ENCODE measurements around the gene ASB5.

Gene ASB5

DNA sequence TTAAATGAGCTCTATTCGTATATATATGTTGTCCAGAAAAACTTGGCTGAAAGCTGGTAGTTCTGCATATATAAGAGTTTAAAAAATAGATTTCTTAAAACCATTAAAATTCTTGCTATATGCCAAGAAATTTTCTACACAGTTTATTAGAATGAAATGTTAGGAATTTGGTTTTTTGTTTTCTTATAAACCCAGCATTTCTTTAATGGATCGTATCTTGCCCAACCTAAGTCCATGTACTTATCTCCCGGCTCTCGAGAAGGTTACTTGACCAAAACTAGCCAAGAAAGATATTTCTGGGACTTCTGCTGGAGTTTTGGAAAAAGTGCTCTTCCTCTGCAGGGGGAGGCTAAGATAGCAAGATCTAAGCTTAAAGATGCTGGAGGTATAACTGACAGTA is 4.7 kb upstream of the ASB5 start:
- TF ChIP-seq, protein P1, sequence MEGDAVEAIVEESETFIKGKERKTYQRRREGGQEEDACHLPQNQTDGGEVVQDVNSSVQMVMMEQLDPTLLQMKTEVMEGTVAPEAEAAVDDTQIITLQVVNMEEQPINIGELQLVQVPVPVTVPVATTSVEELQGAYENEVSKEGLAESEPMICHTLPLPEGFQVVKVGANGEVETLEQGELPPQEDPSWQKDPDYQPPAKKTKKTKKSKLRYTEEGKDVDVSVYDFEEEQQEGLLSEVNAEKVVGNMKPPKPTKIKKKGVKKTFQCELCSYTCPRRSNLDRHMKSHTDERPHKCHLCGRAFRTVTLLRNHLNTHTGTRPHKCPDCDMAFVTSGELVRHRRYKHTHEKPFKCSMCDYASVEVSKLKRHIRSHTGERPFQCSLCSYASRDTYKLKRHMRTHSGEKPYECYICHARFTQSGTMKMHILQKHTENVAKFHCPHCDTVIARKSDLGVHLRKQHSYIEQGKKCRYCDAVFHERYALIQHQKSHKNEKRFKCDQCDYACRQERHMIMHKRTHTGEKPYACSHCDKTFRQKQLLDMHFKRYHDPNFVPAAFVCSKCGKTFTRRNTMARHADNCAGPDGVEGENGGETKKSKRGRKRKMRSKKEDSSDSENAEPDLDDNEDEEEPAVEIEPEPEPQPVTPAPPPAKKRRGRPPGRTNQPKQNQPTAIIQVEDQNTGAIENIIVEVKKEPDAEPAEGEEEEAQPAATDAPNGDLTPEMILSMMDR (IDR thresholded peaks at IDR 0.05; ENCODE audit: insufficient read depth, low read length, missing control alignments): no peak
- ChIA-PET CTCF (interaction anchor here (1.4 to 4.2 kb wide), 3 partner anchors 14 to 67 kb away, joined by 3 to 49 read pairs (median 12); no protein-coding TSS in a partner anchor), POLR2A (no interaction called here)

DNA sequence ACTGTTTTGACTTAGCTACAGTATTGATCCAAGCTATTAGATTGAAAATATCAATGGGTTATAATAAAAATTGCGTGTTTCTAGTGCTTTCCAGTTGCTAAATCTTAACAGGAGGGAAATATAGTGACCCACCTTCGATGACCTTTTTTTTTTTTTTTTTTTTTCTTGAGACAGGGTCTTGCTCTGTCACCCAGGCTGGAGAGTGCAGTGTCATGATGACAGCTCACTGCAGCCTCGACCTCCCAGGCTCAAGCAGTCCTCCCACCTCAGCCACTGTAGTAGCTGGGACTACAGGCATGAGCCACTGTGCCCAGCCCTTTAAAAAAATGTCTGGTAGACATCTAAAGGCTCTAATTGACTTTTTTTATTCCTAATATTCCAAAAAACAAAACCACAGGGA is 3.8 kb upstream of the ASB5 start:
- CTCF ChIA-PET: interaction anchor here (0.9 to 2.8 kb wide), 3 partner anchors 15 to 238 kb away, joined by 3 to 12 read pairs (median 5); no protein-coding TSS in a partner anchor
- no peak overlapping the region for H3K4me3 ChIP-seq (ENCODE audit: low read depth, low read length)
- TF ChIP-seq, protein P1 (IDR thresholded peaks at IDR 0.05; ENCODE audit: insufficient read depth, low read length, missing control alignments): no peak
- POLR2A ChIA-PET: no interaction called here
- DNase-seq (ENCODE audit: low read depth, low spot score): no peak

More for the DNA sequence above, 4.7 kb upstream of the ASB5 start:
- DNase-seq (ENCODE audit: low read depth, low spot score): no peak
- H3K4me3 ChIP-seq (ENCODE audit: low read depth, low read length): no peak overlapping the region

DNA sequence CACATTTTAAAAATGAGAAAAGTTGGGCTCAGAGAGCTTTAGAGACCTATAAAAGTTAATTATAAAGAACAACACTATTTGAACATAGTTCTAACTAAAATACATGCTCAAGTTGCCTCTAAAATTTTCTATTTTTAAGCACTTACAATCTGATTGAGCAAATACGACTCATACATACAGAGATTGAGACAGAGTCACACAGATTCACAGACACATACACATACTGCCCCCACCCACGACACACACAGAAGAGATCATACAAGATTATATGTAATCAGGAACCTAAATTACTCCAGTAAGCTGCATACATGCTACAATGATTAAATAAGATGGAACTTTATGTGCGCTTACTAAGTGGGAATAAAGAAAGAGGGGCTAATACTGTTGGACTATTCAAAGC is 2.7 kb upstream of the ASB5 start:
- no peak for DNase-seq (ENCODE audit: low read depth, low spot score)
- ChIA-PET POLR2A (interaction anchor here (1.7 kb wide), 1 partner anchor 33 kb away, joined by 9 read pairs; no protein-coding TSS in a partner anchor), CTCF (interaction anchor here (1.0 to 2.8 kb wide), 3 partner anchors 69 to 237 kb away, joined by 3 to 12 read pairs (median 3); no protein-coding TSS in a partner anchor)
- H3K4me3 ChIP-seq (ENCODE audit: low read depth, low read length): no peak overlapping the region
- TF ChIP-seq, protein P1 (IDR thresholded peaks at IDR 0.05; ENCODE audit: insufficient read depth, low read length, missing control alignments): no peak

DNA sequence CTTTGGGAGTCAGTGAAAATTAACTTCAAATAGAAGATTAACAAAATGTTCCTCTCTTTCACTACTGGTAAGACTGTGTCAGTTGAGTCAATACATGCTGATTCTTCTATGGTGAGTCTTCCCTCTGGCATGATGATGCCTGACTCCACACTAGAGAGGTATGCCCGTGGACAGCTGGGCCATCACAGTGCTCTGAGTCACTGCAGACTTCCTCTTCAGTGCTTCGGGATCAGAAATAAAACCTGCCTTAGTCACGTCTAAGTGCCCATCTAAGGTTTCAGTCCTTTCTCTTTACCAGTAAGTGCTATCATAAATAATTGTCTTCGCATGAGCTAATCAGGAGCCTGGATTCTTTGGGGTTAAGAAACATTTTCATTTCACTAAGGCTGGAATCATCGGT is 1.6 kb upstream of the ASB5 start:
- H3K4me3 ChIP-seq (ENCODE audit: low read depth, low read length): no peak overlapping the region
- ChIA-PET CTCF (interaction anchor here (1.0 kb wide), 1 partner anchor 22 kb away, joined by 3 read pairs; no protein-coding TSS in a partner anchor), POLR2A (interaction anchor here (1.4 to 1.7 kb wide), 2 partner anchors 10 to 32 kb away, joined by 8 to 9 read pairs; no protein-coding TSS in a partner anchor)
- TF ChIP-seq, protein P1 (IDR thresholded peaks at IDR 0.05; ENCODE audit: insufficient read depth, low read length, missing control alignments): no peak
- peak; percentile 99 for DNase-seq (ENCODE audit: low read depth, low spot score)

DNA sequence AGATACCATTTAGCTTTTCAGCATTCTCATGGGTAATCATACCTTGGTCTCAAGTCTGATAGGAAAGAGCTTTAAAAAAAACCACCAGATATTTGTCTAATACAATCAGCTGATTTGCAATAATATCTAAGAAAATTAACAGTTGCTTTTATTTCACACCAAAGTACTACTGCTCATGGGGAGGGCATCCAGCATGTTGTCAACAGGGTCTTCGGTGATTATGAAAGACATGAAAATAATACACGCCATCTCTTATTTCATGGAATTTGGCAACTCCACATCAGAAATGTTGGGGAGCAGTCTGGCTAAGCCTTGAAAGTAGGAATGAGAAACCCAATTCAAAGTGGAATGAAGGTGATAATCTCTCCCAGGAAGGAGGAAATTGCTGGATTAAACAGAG is 3.0 kb downstream of the ASB5 start:
- TF ChIP-seq, protein P1 (IDR thresholded peaks at IDR 0.05; ENCODE audit: insufficient read depth, low read length, missing control alignments): no peak
- DNase-seq (ENCODE audit: low read depth, low spot score): no peak
- no peak overlapping the region for H3K4me3 ChIP-seq (ENCODE audit: low read depth, low read length)
- CTCF ChIA-PET: interaction anchor here (4.2 kb wide), 1 partner anchor 10 kb away, joined by 19 read pairs; no protein-coding TSS in a partner anchor
- POLR2A ChIA-PET: no interaction called here

DNA sequence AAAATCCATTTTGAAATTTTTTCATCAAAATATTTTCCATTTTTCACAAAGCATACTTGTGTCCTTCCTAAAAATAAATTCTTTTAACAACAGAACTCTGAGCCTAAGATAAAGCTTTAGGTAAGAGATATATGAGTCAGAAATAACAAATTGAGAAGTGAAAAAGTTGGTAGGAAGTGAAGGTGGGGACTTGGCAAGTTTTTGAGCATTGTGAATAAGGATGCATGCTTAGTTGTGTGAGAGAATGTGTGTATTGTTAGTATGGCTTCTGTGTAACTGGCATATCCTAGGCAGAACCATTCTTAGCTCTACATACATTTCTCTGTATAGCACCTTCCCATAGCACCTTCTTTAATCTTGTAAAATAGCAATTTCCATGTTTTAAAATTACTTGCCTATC is 6.8 kb downstream of the ASB5 start:
- DNase-seq (ENCODE audit: low read depth, low spot score): no peak
- TF ChIP-seq, protein P1 (IDR thresholded peaks at IDR 0.05; ENCODE audit: insufficient read depth, low read length, missing control alignments): no peak
- POLR2A ChIA-PET: no interaction called here
- CTCF ChIA-PET: interaction anchor here (1.9 kb wide), 1 partner anchor 79 kb away, joined by 8 read pairs; no protein-coding TSS in a partner anchor
- no peak overlapping the region for H3K4me3 ChIP-seq (ENCODE audit: low read depth, low read length)
